ENCODE measurements around the gene SLC32A1. TPM values are rescaled to one million over a fixed set of nuclear protein-coding genes. Genes with fewer than 3 reads are reported as not detected.

The SLC32A1 gene
- total RNA-seq, 1 donor from 2014 or later: not detected

DNA sequence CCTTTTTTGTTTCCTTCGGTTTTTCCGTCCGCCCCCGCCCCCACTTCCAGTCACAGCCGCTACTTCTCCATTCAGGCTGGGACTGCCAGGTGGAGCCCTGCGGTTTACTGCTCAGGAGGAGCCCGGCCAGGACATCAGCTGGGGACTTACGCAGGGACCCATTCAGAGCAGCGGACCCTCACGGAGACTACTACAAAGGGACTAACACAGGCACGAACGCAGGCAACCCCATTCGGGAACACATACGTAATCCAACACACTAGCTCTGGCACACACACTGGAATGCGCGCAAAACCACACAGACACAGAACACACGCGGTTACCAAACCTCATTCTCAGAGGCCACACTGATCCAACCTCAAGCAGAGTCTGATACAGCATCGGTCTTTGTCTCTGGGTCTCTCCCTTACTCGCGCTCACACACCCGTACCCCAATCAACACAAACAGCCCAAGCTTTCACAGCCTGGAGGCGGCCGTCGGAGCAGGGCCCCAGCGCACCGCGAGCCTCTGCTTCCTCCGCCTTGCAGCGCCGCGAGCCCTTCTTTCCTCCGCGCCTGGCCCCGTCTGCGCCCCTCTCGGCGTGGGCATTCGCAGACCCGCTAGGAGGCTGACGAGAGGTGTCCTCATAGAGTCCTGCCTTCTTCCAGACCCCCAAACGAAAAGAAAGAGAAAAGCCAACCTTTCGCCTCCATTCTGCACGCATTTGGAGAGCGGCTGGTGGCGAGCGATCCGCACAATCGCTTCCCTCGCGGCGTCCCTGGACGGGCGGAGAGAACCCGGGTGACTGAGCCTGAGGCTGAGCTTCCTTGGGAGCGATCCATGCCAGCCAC, 1.1 kb upstream of the SLC32A1 start:
- H3K9me3 Mint-ChIP-seq (ENCODE audit: unreplicated experiment): peaks cover 42% of the 10 kb centered on the region

DNA sequence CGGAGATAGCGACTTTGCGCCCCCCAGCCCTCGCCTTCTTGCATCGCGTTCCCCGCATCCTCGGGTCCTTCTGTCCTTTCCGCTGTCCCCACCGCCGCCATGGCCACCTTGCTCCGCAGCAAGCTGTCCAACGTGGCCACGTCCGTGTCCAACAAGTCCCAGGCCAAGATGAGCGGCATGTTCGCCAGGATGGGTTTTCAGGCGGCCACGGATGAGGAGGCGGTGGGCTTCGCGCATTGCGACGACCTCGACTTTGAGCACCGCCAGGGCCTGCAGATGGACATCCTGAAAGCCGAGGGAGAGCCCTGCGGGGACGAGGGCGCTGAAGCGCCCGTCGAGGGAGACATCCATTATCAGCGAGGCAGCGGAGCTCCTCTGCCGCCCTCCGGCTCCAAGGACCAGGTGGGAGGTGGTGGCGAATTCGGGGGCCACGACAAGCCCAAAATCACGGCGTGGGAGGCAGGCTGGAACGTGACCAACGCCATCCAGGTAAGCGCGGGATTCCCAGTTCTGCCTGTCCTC, 401 bp downstream of the SLC32A1 start:
- Mint-ChIP-seq H3K36me3 (ENCODE audit: low read depth, unreplicated experiment) (peaks cover 11% of the 10 kb centered on the region), H3K27ac (ENCODE audit: unreplicated experiment) (no peak overlapping the region), H3K4me1 (ENCODE audit: low read depth, unreplicated experiment) (peaks cover 4% of the 10 kb centered on the region), H3K27me3 (ENCODE audit: low read depth, unreplicated experiment) (peaks cover 84% of the 10 kb centered on the region), H3K4me3 (ENCODE audit: unreplicated experiment) (no peak overlapping the region), H3K9me3 (ENCODE audit: unreplicated experiment) (peaks cover 49% of the 10 kb centered on the region)
- no peaks in the 10 kb centered on the region for H3K4me1 ChIP-seq (ENCODE audit: insufficient read depth, low read length)
- FAIRE-seq (no peak), DNase-seq (ENCODE audit: low read depth) (no peak)
- no peaks in the 10 kb centered on the region for H3K79me2 ChIP-seq (ENCODE audit: insufficient read depth, low read length)
- H3K4me3 ChIP-seq (ENCODE audit: insufficient read depth, low read depth, low read length): no peak overlapping the region
- no peak overlapping the region for H2AFZ ChIP-seq (ENCODE audit: low read depth, low read length)
- H3K9ac ChIP-seq (ENCODE audit: low read length): no peak overlapping the region
- H3K4me2 ChIP-seq (ENCODE audit: low read length): no peak overlapping the region
- H3K9me3 ChIP-seq (ENCODE audit: insufficient read depth, low read depth, low read length): peaks cover 9% of the 10 kb centered on the region
- TF ChIP-seq EZH2 (IDR thresholded peaks at IDR 0.05; ENCODE audit: insufficient read depth, low read length): peak; percentile 98
- TF ChIP-seq, protein P1, sequence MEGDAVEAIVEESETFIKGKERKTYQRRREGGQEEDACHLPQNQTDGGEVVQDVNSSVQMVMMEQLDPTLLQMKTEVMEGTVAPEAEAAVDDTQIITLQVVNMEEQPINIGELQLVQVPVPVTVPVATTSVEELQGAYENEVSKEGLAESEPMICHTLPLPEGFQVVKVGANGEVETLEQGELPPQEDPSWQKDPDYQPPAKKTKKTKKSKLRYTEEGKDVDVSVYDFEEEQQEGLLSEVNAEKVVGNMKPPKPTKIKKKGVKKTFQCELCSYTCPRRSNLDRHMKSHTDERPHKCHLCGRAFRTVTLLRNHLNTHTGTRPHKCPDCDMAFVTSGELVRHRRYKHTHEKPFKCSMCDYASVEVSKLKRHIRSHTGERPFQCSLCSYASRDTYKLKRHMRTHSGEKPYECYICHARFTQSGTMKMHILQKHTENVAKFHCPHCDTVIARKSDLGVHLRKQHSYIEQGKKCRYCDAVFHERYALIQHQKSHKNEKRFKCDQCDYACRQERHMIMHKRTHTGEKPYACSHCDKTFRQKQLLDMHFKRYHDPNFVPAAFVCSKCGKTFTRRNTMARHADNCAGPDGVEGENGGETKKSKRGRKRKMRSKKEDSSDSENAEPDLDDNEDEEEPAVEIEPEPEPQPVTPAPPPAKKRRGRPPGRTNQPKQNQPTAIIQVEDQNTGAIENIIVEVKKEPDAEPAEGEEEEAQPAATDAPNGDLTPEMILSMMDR (IDR thresholded peaks at IDR 0.05; ENCODE audit: insufficient read depth, low read depth, low read length): no peak
- no peak overlapping the region for H3K27ac ChIP-seq (ENCODE audit: low read depth, low read length)
- peaks cover 16% of the 10 kb centered on the region for H4K20me1 ChIP-seq (ENCODE audit: insufficient read depth, low read length)
- H3K36me3 ChIP-seq (ENCODE audit: insufficient read depth, low read length): no peaks in the 10 kb centered on the region
- H3K27me3 ChIP-seq (ENCODE audit: insufficient read depth, low read length): peaks cover 92% of the 10 kb centered on the region

More for the DNA sequence above, 1.1 kb upstream of the SLC32A1 start:
- peak overlapping the region; percentile 33 for H3K4me2 ChIP-seq (ENCODE audit: low read length)
- H3K27me3 ChIP-seq (ENCODE audit: insufficient read depth, low read length): peaks cover 89% of the 10 kb centered on the region
- H3K27me3 Mint-ChIP-seq (ENCODE audit: low read depth, unreplicated experiment): peaks cover 86% of the 10 kb centered on the region
- peaks cover 9% of the 10 kb centered on the region for H3K9me3 ChIP-seq (ENCODE audit: insufficient read depth, low read depth, low read length)
- no peak overlapping the region for H2AFZ ChIP-seq (ENCODE audit: low read depth, low read length)
- H3K27ac ChIP-seq (ENCODE audit: low read depth, low read length): no peak overlapping the region
- H3K4me3 Mint-ChIP-seq (ENCODE audit: unreplicated experiment): no peak overlapping the region
- H3K36me3 Mint-ChIP-seq (ENCODE audit: low read depth, unreplicated experiment): peaks cover 11% of the 10 kb centered on the region
- H3K27ac Mint-ChIP-seq (ENCODE audit: unreplicated experiment): peak overlapping the region; percentile 53
- DNase-seq (ENCODE audit: low read depth): peak; percentile 30
- peaks cover 4% of the 10 kb centered on the region for H3K4me1 Mint-ChIP-seq (ENCODE audit: low read depth, unreplicated experiment)
- H3K9ac ChIP-seq (ENCODE audit: low read length): no peak overlapping the region
- no peaks in the 10 kb centered on the region for H3K79me2 ChIP-seq (ENCODE audit: insufficient read depth, low read length)
- peaks cover 16% of the 10 kb centered on the region for H4K20me1 ChIP-seq (ENCODE audit: insufficient read depth, low read length)
- no peak for FAIRE-seq
- H3K4me3 ChIP-seq (ENCODE audit: insufficient read depth, low read depth, low read length): no peak overlapping the region
- no peaks in the 10 kb centered on the region for H3K4me1 ChIP-seq (ENCODE audit: insufficient read depth, low read length)
- H3K36me3 ChIP-seq (ENCODE audit: insufficient read depth, low read length): no peaks in the 10 kb centered on the region
- no peak for TF ChIP-seq EZH2 (IDR thresholded peaks at IDR 0.05; ENCODE audit: insufficient read depth, low read length)
- TF ChIP-seq, protein P1 (IDR thresholded peaks at IDR 0.05; ENCODE audit: insufficient read depth, low read depth, low read length): no peak

Measured in astrocyte (in vitro differentiated cells and primary cell).